Measurements from ENCODE around the gene DMRTA2. TPM values are rescaled to one million over a fixed set of nuclear protein-coding genes. Genes with fewer than 3 reads are reported as not detected.

DMRTA2 gene
- total and polyA plus RNA-seq, 9 of the 15 experiments (the other 6 are each of a cell fraction or from before 2014, with no cell fraction given), result not detected

DNA sequence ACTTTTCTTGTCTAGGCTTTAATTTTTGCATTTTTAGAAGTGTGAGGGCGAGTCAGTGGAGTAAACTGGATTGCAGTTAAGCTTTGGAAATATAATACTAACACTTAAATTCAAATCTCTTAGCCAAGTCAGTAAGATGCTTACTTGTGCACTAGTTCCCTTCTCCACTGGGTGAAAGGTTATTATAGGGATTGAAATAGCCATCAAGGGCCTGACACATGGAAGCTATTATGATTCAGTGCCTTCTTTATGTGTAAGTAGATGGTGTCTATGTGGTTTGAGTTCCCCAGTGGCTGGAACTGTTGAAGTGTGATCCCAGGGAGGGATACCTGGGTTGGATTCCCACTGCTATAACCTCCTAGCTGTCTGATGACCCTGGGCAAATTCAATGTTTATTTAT, 24.7 kb upstream of the DMRTA2 start:
- no peak overlapping the region for H3K4me2 ChIP-seq (ENCODE audit: insufficient read depth, low read length)
- CTCF ChIA-PET (ENCODE audit: low intra/inter-chr PET ratio), result no interaction called here
- BruUV-seq (replicated peaks), result no TSS peak
- ATAC-seq (no peak), DNase-seq (ENCODE audit: extremely low read depth in 1 of 4, low spot score in 3 of 4) (no peak), FAIRE-seq (no peak)
- no peaks in the 10 kb centered on the region for H3K4me1 ChIP-seq (replicated peaks in 1 of 2; ENCODE audit: control insufficient read depth in 2 of 2, insufficient read depth in 2 of 2, low read length in 2 of 2)
- no peak overlapping the region for H3K4me3 ChIP-seq
- no peak overlapping the region for H3K27ac ChIP-seq (ENCODE audit: extremely low read depth, low read depth, low read length)
- no peak overlapping the region for H3K9ac ChIP-seq (ENCODE audit: insufficient read depth in 1 of 2, low read depth in 2 of 2, low read length in 2 of 2)
- no peak for TF ChIP-seq POLR2H (tag; IDR thresholded peaks at IDR 0.05; ENCODE audit: low read depth)
- intact Hi-C loops (cut with micrococcal nuclease), result no loop called here
- peaks cover 32% of the 10 kb centered on the region for H3K36me3 ChIP-seq (ENCODE audit: control insufficient read depth, insufficient read depth, low read length)
- H3K9me3 ChIP-seq (replicated peaks; ENCODE audit: control insufficient read depth, insufficient read depth, low read depth, low read length), result no peaks in the 10 kb centered on the region
- H4K20me1 ChIP-seq (replicated peaks; ENCODE audit: control insufficient read depth, insufficient read depth, low read length), result no peaks in the 10 kb centered on the region
- H3K27me3 ChIP-seq (ENCODE audit: control insufficient read depth in 2 of 2, insufficient read depth in 2 of 2, low read length in 2 of 2), result no peaks in the 10 kb centered on the region
- no peaks in the 10 kb centered on the region for H3K79me2 ChIP-seq (ENCODE audit: control insufficient read depth, insufficient read depth, low read length)
- in situ Hi-C loops (cut with MboI), result no loop called here
- WGBS (ENCODE audit: insufficient coverage, low coverage, missing lambda C conversion rate), result 81% methylated on average over 1 of the region's 1 CpG
- no peaks in the 10 kb centered on the region for H3K9me1 ChIP-seq (ENCODE audit: control insufficient read depth, insufficient read depth, low read length)
- POLR2A ChIA-PET, result no interaction called here
- no peak overlapping the region for H2AFZ ChIP-seq (ENCODE audit: low read depth, low read length)

GRCh38 chr1:50441183-50441582, 17.9 kb upstream of the DMRTA2 start:
- peaks cover 0 to 5% of the 10 kb centered on the region in 2 experiments; a peak in 1 of 5 replicates for H3K4me1 ChIP-seq (replicated peaks in 1 of 2; ENCODE audit: control insufficient read depth in 2 of 2, insufficient read depth in 2 of 2, low read length in 2 of 2)
- TF ChIP-seq RBM22 (IDR thresholded peaks at IDR 0.05; ENCODE audit: low read depth, low read length, poor library complexity, severe bottlenecking) (peak; percentile 35), TEAD2 (tag; IDR thresholded peaks at IDR 0.05) (no peak)
- peaks cover 54% of the 10 kb centered on the region; the same call in 2 of the 3 replicates for H3K36me3 ChIP-seq (ENCODE audit: control insufficient read depth, insufficient read depth, low read length)
- no peaks in the 10 kb centered on the region for H4K20me1 ChIP-seq (replicated peaks; ENCODE audit: control insufficient read depth, insufficient read depth, low read length)
- no peak for ATAC-seq
- no peaks in the 10 kb centered on the region for H3K79me2 ChIP-seq (ENCODE audit: control insufficient read depth, insufficient read depth, low read length)
- CTCF ChIA-PET (ENCODE audit: low intra/inter-chr PET ratio), result no interaction called here
- H3K9ac ChIP-seq (ENCODE audit: insufficient read depth in 1 of 2, low read depth in 2 of 2, low read length in 2 of 2), result no peak overlapping the region
- no peaks in the 10 kb centered on the region for H3K9me1 ChIP-seq (ENCODE audit: control insufficient read depth, insufficient read depth, low read length)
- in situ Hi-C loops (cut with MboI), result no loop called here
- BruUV-seq (replicated peaks), result no TSS peak
- no peak for DNase-seq (ENCODE audit: extremely low read depth in 1 of 4, low spot score in 3 of 4)
- FAIRE-seq, result no peak
- no peak overlapping the region for H3K4me2 ChIP-seq (ENCODE audit: insufficient read depth, low read length)
- no peak overlapping the region for H3K27ac ChIP-seq (ENCODE audit: extremely low read depth, low read depth, low read length)
- POLR2A ChIA-PET, result no interaction called here
- 95% methylated on average over 6 of the region's 6 CpGs for WGBS (ENCODE audit: insufficient coverage, low coverage, missing lambda C conversion rate)
- H3K27me3 ChIP-seq (ENCODE audit: control insufficient read depth in 2 of 2, insufficient read depth in 2 of 2, low read length in 2 of 2), result no peaks in the 10 kb centered on the region
- H3K4me3 ChIP-seq, result no peak overlapping the region
- intact Hi-C loops (cut with micrococcal nuclease), result no loop called here
- no peak overlapping the region for H2AFZ ChIP-seq (ENCODE audit: low read depth, low read length)
- H3K9me3 ChIP-seq (replicated peaks; ENCODE audit: control insufficient read depth, insufficient read depth, low read depth, low read length), result no peaks in the 10 kb centered on the region
